Body of pancreas (tissue), 4 donors: ENCODE results near the gene OTUB1. TPM values are rescaled to one million over a fixed set of nuclear protein-coding genes. Genes with fewer than 3 reads are reported as not detected.

Experiments
- ATAC-seq: fragments of 150-250 bp; one replicate; pipeline ENCODE4 v1.9.1; 2016
- DNase-seq, 4 donors: peaks; one replicate each; pipeline ENCODE4 v3.0.0-alpha.2; 2019
- H3K27ac ChIP-seq, 4 donors: fragments of 200-600 bp; sonication (generic); 1 replicate in 3 of 4; 2 replicates in 1 of 4; pipeline versions ENCODE4 v1.5.1 to v1.6.1; 2016 to 2019; ENCODE audit warnings: mild to moderate bottlenecking in 1 of 4, mixed read lengths in 1 of 4, moderate library complexity in 1 of 4
- H3K27me3 ChIP-seq, 2 donors: fragments of 200-600 bp; sonication (generic); one replicate each; pipeline ENCODE4 v1.6.0; 2016; ENCODE audit warnings: mild to moderate bottlenecking in 1 of 2
- H3K36me3 ChIP-seq, 2 donors: fragments of 200-600 bp; sonication (generic); replicated peaks in 1 of 2; 2 replicates each; pipeline ENCODE4 v1.5.1; 2016; ENCODE audit warnings: low read depth in 2 of 2; ENCODE audit not compliant: insufficient read depth in 1 of 2
- H3K4me1 ChIP-seq: fragments of 200-600 bp; sonication (generic); one replicate; pipeline ENCODE4 v1.6.0; 2016
- H3K4me3 ChIP-seq, 2 donors: fragments of 200-600 bp; sonication (generic); 1 replicate in 1 of 2; 2 replicates in 1 of 2; pipeline ENCODE4 v1.5.1; 2016 to 2019
- H3K9me3 ChIP-seq, 3 donors: fragments of 200-600 bp; sonication (generic); 1 replicate in 2 of 3; 2 replicates in 1 of 3; pipeline ENCODE4 v1.5.1; 2016
- CTCF ChIP-seq, 7 experiments: fragments of 450-650 bp in 4 of 7; fragments of 200-600 bp in 3 of 7; sonication (generic) in 3 of 7; IDR thresholded peaks; one replicate each; pipeline ENCODE4 v1.5.1; 2016 to 2019; ENCODE audit warnings: antibody characterized with exemption in 7 of 7
- POLR2A ChIP-seq, 3 donors: fragments of 450-650 bp; IDR thresholded peaks; one replicate each; pipeline ENCODE4 v1.6.1; 2016; ENCODE audit warnings: antibody characterized with exemption in 3 of 3, mild to moderate bottlenecking in 2 of 3
- WGBS, 2 donors: methylation state at CpG; one replicate each; pipeline ENCODE4 v1.1.5; 2017; 5-methylcytosine and 5-hydroxymethylcytosine counted together
- intact Hi-C: fragments of 100-400 bp; cut with DNase I; formaldehyde crosslinking; loops from one replicate; pipeline ENCODE4 v1.15.1; 2023
- total RNA-seq, 2 donors: library from RNA; depleted of rRNA; stranded (reverse); fragments of >200 nt; gene quantifications; one replicate each; pipeline ENCODE4 v1.1.0, GENCODE V29; 2016

Gene OTUB1
- total RNA-seq, 2 donors from 2014 or later = 20.8 to 36.3 TPM

DNA sequence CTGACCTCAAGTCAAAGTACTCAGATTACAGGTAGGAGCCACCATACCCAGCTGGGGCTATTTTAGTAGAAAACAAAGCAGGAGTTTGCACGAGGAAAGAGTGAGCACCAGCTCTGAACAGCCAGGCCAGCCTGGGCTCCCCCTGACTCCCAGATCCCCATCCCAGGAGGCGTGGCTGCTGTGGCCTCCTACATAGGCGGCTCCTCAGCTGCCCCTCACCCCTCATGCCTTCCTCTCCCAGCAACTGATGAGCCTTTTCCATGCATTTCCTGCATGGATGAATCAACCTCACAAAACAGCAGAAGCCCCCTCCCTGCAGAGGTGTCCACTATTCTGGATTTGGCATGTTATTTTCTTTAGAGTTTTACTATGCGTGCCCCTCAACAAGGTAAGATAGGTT lies 39.0 kb downstream of the OTUB1 start:
- no peaks in the 10 kb centered on the region for H3K9me3 ChIP-seq
- intact Hi-C loops = no loop called here
- DNase-seq (no peak), ATAC-seq (no peak)
- 86 to 100% methylated on average over 2 to 4 of the region's 4 CpGs for WGBS, 2 donors
- no peaks in the 10 kb centered on the region for H3K36me3 ChIP-seq
- TF ChIP-seq CTCF (IDR thresholded peaks at IDR 0.05) (no peak), POLR2A (IDR thresholded peaks at IDR 0.05) (no peak)
- no peak overlapping the region for H3K27ac ChIP-seq
- H3K27me3 ChIP-seq = no peaks in the 10 kb centered on the region
- H3K4me1 ChIP-seq = peaks cover 6% of the 10 kb centered on the region
- H3K4me3 ChIP-seq = no peak overlapping the region

GRCh38 chr11:64026575-64027205 lies 40.5 kb downstream of the OTUB1 start:
- H3K4me3 ChIP-seq = no peak overlapping the region
- peaks cover 6% of the 10 kb centered on the region for H3K4me1 ChIP-seq
- 89 to 90% methylated on average over 7 of the region's 7 CpGs for WGBS, 2 donors
- no peak for DNase-seq
- intact Hi-C loops = no loop called here
- no peaks in the 10 kb centered on the region for H3K27me3 ChIP-seq
- no peak for ATAC-seq
- TF ChIP-seq CTCF (IDR thresholded peaks at IDR 0.05) = no peak
- no peak for TF ChIP-seq POLR2A (IDR thresholded peaks at IDR 0.05)
- no peaks in the 10 kb centered on the region for H3K36me3 ChIP-seq
- no peak overlapping the region for H3K27ac ChIP-seq
- no peaks in the 10 kb centered on the region for H3K9me3 ChIP-seq

DNA sequence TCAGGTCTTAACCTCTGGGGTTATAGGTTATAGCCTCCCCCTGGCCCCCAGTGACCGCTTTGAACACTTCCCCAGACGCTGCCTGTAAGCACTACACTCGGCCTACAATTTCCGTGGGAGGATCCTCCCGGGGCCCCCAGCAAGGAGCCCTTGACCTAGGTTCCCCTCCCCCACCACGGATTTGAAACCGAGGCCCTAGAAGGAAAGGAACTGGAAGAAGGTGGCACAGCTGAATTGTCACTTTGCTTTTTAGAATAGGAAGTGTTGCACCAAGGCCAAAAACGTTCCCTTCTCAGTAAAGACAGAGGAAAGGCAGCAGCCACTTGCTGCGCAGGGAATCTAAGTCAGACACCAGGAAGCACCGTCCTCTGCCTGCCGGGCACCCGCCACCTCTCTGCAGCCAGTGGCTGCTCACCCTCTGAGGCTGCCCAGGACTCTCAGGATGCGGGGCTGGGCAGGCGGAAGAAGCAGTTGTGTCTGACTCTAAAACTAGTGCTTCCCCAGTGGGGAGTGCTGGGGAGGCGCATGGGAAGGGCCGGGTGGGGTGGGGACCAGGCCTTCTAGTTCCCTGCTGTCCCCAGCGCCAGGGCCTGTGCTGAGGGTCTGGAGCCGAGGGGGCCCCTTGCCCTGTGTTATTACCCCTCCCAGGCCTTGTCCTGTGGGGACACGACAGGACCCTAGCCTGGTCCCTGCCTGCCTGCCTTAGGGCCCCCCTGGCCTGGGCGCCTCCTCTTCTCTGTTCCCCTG lies 41.6 kb downstream of the OTUB1 start:
- no peaks in the 10 kb centered on the region for H3K36me3 ChIP-seq
- peak in 1 of 4 donors; percentile 33 for DNase-seq
- TF ChIP-seq CTCF (IDR thresholded peaks at IDR 0.05) (no peak), POLR2A (IDR thresholded peaks at IDR 0.05) (no peak)
- WGBS, 2 donors = 60 to 73% methylated on average over 12 to 18 of the region's 20 CpGs
- peaks cover 6% of the 10 kb centered on the region for H3K4me1 ChIP-seq
- no peaks in the 10 kb centered on the region for H3K9me3 ChIP-seq
- H3K27me3 ChIP-seq = no peaks in the 10 kb centered on the region
- H3K4me3 ChIP-seq = no peak overlapping the region
- intact Hi-C loops = no loop called here
- H3K27ac ChIP-seq = no peak overlapping the region
- no peak for ATAC-seq

GRCh38 chr11:64028398-64029115 lies 42.3 kb downstream of the OTUB1 start:
- TF ChIP-seq POLR2A (IDR thresholded peaks at IDR 0.05) (no peak), CTCF (IDR thresholded peaks at IDR 0.05) (no peak)
- no peaks in the 10 kb centered on the region for H3K9me3 ChIP-seq
- H3K36me3 ChIP-seq = no peaks in the 10 kb centered on the region
- 62 to 78% methylated on average over 19 to 20 of the region's 22 CpGs for WGBS, 2 donors
- intact Hi-C loops = no loop called here
- H3K27me3 ChIP-seq = no peaks in the 10 kb centered on the region
- ATAC-seq = no peak
- DNase-seq = peak in 1 of 4 donors; percentile 16
- H3K4me3 ChIP-seq = no peak overlapping the region
- no peak overlapping the region for H3K27ac ChIP-seq
- peaks cover 6% of the 10 kb centered on the region for H3K4me1 ChIP-seq
